Endometrial microvascular endothelial cells (primary cell): ENCODE results near the gene EIF5AL1. TPM values are rescaled to one million over a fixed set of nuclear protein-coding genes. Genes with fewer than 3 reads are reported as not detected.
"Not testable (repeated sequence)": the region's sequence is repeated elsewhere in the genome, so short reads cannot be mapped to it uniquely, and the experiment has no call there.

Experiments
- in situ Hi-C: cut with HindIII; loops from 2 replicates; pipeline ENCODE4 v1.10.0; 2017; ENCODE audit warnings: low sequenced_read_pairs, low pct_unique_long_range_greater_than_20kb; ENCODE audit errors: inconsistent ontology term
- total RNA-seq: library from RNA; depleted of rRNA; stranded (reverse); fragments of >200 nt; gene quantifications from one replicate; pipeline ENCODE4 v1.2.3, GENCODE V29; 2015; ENCODE audit errors: inconsistent ontology term

The EIF5AL1 gene
- total RNA-seq: 0.37 TPM

- in situ Hi-C loops: not testable (repeated sequence)
Measured at GRCh38 chr10:79511891-79512583, at the start of gene EIF5AL1. EIF5AL1 (plus strand) TSS chr10:79512533; CDS start chr10:79512650, 117 bp downstream.

GRCh38 chr10:79463578-79464496, 48.5 kb upstream of the EIF5AL1 start:
- in situ Hi-C loops: no loop called here

- in situ Hi-C loops: no loop called here
Measured at GRCh38 chr10:79465341-79465740, 47.0 kb upstream of the EIF5AL1 start.

- in situ Hi-C loops: no loop called here
Measured at GRCh38 chr10:79468015-79468560, 44.2 kb upstream of the EIF5AL1 start.

- in situ Hi-C loops: no loop called here
Measured at GRCh38 chr10:79468841-79469585, 43.3 kb upstream of the EIF5AL1 start.

GRCh38 chr10:79470096-79470495, 42.2 kb upstream of the EIF5AL1 start:
- in situ Hi-C loops: no loop called here

- in situ Hi-C loops: no loop called here
Measured at GRCh38 chr10:79471776-79472175, 40.6 kb upstream of the EIF5AL1 start.

- in situ Hi-C loops: no loop called here
Measured at GRCh38 chr10:79472449-79472848, 39.9 kb upstream of the EIF5AL1 start.

GRCh38 chr10:79472951-79473350, 39.4 kb upstream of the EIF5AL1 start:
- in situ Hi-C loops: no loop called here

- in situ Hi-C loops: no loop called here
Measured at GRCh38 chr10:79473496-79474095, 38.7 kb upstream of the EIF5AL1 start.

- in situ Hi-C loops: loop anchor here (25.0 kb wide), 1 partner anchor 138 kb away; the partner anchor contains the start of gene PPIF
Measured at GRCh38 chr10:79475119-79475653, 37.1 kb upstream of the EIF5AL1 start.

- in situ Hi-C loops: loop anchor here (25.0 kb wide), 1 partner anchor 139 kb away; the partner anchor contains the start of gene PPIF
Measured at GRCh38 chr10:79475877-79476276, 36.5 kb upstream of the EIF5AL1 start.

GRCh38 chr10:79476645-79477044, 35.7 kb upstream of the EIF5AL1 start:
- in situ Hi-C loops: loop anchor here (25.0 kb wide), 1 partner anchor 139 kb away; the partner anchor contains the start of gene PPIF

- in situ Hi-C loops: loop anchor here (25.0 kb wide), 1 partner anchor 140 kb away; the partner anchor contains the start of gene PPIF
Measured at GRCh38 chr10:79477456-79477855, 34.9 kb upstream of the EIF5AL1 start.

- in situ Hi-C loops: loop anchor here (25.0 kb wide), 1 partner anchor 142 kb away; the partner anchor contains the start of gene PPIF
Measured at GRCh38 chr10:79479283-79479909, 32.9 kb upstream of the EIF5AL1 start.

GRCh38 chr10:79482304-79482703, 30.0 kb upstream of the EIF5AL1 start:
- in situ Hi-C loops: loop anchor here (25.0 kb wide), 1 partner anchor 145 kb away; the partner anchor contains the start of gene PPIF

GRCh38 chr10:79482741-79483140, 29.6 kb upstream of the EIF5AL1 start:
- in situ Hi-C loops: loop anchor here (25.0 kb wide), 1 partner anchor 145 kb away; the partner anchor contains the start of gene PPIF
